HG03196 (cell line): Measurements from ENCODE around the gene TNRC6B.
"Not testable (repeated sequence)": the region's sequence is repeated elsewhere in the genome, so short reads cannot be mapped to it uniquely, and the experiment has no call there.

Experiments
- ATAC-seq: cut with Tn5 transposase; IDR thresholded peaks from one replicate; pipeline ENCODE4 v1.9.1; 2021; ENCODE audit not compliant: unreplicated experiment

The TNRC6B gene

DNA sequence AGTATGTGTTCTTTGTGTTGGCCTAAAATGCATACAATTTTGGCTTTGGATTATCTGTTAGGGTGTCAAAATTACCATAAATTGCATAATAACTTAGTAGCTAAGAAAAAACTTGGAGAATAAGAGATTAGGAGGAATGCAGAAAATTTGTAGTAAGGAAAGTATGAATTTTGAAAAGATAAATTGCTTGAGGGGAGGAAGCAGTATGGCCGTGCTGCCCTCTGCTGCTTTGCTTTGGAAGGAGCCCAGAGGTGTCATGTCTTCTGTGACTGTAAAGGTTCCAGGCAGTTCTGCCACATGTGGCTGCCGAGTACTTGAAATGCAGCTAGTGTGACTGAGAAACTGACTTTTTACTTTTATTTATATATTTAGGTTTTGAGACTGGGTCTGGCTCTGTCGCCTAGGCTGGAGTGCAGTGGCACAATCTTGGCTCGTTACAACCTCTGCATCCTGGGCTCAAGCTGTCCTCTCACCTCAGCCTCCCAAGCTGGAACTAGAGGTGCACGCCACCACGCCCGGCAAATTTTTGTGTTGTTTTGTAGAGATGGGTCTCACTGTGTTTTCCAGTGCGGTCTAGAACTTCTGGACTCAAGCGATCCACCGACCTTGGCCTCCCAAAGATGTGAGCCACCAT lies 170.4 kb downstream of the TNRC6B start:
- ATAC-seq = no peak

DNA sequence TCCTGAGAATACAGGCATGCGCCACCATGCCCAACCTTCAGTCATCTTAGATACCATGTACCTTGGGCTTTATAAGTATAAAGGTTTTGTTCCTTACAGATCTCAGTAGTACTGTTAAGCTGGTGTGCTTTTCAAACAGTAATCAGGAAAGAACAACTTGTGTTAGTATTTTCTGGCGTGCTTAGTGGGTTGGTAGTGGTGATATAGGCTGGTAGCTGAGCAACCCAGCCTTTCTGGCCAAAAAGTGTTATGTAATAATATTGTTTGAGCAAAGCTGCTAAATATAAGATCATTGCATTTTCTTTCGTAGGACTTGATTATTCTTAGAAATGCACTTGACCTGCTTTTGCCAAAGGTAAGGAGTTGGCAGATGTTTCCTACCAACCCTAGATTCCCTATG lies 175.0 kb downstream of the TNRC6B start:
- no peak for ATAC-seq

DNA sequence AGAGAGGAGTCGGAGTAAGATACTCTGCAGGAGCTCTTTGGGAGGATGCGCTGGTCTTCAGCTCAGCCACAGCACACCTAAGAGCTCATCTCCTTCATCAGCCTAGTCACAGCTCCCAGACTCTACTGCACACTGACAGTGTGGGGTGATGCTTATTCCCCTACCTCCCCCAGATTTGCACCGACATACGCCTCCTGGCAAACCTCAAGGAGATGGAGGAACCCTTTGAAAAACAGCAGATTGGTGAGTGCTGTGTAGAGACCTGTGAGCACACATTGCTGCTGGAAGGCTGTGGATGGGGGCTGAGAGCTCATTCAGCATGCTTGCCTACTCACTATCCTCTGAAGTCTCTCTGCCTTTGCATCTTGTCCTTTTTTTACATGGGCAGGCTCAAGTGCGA lies 183.4 kb downstream of the TNRC6B start:
- ATAC-seq = no peak

DNA sequence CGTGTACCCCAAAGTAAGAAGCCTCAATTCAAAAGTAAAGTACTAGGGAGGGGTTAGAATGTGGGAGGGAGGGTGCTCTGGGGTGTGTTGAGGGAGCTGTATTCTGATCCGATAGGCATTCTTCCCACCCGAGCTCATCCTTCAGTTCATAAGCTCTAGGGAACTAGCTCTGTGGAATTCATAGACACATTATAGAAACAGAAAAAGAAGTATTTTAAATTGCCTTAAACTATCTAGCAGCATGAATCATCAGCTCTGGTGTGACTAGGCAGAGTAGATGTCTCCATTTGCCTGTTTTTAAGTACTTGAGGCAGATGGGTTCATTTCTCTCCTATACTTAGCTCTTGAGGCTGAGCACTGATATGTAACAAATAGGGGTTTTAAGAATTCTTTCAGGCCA lies 185.3 kb downstream of the TNRC6B start:
- no peak for ATAC-seq

DNA sequence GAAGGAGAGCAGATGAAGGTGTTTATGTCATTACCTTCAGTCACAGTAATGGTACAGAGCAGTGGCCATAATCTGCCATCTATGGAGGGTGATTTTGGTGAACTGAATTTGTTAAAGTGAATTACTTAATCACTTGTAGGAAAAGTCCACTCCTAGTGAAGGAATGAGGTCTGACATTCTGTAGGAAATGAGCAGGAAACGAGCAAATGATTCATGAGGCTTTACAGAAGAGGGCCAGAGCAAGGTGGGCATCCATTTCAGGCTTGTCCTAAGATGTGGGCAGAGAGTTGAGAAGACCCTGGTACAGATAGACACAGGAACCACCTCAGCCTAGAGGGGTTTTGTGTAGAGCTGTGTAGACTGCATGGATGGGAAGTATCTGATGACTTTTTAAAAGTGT lies 186.7 kb downstream of the TNRC6B start:
- ATAC-seq = no peak

DNA sequence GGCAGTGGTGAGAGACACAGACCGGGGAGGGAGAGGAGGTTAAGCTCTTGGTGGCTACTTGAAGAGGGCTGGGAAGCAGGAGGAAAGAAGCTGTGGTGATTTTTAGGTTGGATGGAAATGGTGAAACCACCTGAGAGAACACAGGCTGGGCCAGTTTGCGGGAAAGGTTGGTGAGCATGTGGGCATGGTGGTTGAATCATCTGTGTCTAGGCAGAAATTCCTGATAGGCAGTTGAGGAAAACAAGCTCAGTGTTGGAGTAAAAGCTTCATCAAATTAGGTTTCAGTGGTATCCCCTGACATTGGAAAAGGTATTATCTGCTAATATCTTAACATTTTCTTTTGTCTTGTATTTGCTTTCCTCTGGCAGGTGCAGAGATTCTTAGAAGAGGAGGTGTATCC lies 188.3 kb downstream of the TNRC6B start:
- ATAC-seq = no peak

DNA sequence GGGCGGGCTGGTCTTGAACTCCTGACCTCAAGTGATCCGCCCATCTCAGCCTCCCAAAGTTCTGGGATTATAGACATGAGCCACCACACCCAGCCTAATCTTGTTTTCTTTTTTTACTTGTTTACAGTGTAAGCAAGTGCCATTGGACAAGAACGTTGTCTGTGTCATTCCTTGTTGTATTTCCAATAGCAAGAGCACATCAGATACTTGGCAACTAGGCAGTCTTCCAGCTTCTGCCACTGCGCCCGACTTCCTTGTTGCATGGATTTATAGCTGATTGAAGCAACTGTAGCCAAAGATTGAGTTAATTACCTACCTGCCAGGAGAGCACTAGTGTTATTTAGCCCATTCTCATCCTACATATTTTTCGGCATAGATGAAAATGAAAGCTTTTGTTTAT lies 189.6 kb downstream of the TNRC6B start:
- no peak for ATAC-seq

DNA sequence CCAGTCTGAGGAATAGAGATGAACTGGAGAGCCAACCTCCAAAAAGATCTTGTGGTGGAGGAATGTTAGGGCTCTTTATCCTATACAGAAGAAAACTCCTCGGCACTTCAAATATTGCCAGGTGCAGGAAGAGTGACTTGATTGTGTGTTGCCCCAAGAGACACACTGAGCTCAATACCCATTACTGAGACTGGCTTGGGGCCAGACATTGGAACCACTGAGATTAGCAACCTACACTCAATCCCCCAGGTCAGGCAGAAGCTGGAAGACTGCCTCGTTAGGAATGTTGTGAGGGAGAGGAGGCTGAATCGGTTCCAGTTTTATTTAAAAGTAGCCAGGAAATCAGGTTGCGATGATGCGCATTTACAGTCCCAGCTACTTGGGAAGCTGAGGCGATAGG lies 190.3 kb downstream of the TNRC6B start:
- ATAC-seq = no peak

DNA sequence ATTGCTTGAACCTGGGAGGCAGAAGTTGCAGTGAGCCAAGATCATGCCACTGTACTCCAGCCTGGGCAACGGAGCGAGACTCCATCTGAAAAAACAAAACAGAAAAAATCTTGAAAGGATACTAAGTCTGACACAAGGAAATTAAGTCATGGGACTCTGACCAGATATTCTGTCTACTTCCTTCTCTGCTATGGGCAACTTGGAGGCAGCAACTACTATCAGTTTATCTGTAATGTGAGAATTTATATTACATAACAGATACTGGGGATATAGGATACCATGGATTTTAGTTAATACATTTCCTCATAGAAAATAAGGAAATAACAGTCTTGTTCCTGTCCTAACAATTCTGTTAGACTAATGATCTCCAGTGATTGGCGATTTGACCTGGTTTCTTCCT lies 191.1 kb downstream of the TNRC6B start:
- ATAC-seq = no peak

DNA sequence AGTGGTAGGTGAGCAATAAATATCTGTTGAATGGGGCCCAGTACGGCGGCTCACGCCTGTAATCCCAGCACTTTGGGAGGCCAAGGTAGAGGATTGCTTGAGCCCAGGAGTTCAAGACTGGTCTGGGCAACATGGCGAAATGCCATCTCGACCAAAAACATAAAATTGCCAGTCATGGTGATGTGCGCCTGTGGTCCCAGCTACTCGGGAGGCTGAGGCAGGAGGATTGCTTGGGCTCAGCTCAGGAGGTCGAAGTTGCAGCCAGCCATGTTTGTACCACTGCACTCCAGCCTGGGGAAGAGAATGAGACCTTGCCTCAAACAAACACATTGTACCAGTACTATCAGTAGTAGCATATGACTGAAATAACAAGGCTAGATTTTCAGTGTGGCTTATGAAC lies 196.8 kb downstream of the TNRC6B start:
- ATAC-seq = no peak

DNA sequence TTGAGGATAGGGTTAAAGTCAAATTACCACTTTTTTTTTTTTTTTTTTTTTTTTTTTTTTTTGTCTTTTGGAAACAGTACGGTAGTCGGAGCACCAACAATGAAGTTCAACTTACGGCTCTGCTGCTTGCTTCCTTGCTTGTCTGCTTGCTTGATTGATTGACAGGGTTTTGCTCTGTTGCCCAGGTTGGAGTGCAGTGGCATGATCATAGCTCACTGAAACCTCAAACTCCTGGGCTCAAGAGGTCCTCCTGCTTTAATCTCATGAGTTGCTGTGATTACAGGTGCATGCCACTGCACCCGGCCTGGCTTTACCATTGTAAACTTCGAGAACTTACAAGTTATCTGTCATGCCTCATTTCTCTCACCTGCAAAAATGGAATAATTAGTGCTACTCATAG lies 198.4 kb downstream of the TNRC6B start:
- no peak for ATAC-seq

DNA sequence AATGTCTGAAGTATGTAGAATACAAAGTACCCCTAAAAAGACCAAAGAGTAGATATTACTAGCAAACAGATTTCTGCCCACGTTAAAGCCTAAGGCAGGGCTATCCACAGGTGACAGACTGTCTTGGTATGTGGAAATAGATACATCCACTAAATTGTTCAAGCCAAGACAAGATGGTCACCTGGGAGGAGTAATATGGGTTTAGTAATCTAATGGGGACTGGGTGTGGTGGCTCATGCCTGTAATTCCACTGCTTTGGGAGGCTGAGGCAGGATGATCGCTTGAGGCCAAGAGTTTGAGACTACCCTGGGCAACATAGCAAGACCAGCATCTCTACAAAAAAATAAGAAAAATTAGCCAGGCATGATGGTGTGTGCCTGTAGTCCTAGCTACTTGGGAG lies 200.2 kb downstream of the TNRC6B start:
- ATAC-seq = no peak

DNA sequence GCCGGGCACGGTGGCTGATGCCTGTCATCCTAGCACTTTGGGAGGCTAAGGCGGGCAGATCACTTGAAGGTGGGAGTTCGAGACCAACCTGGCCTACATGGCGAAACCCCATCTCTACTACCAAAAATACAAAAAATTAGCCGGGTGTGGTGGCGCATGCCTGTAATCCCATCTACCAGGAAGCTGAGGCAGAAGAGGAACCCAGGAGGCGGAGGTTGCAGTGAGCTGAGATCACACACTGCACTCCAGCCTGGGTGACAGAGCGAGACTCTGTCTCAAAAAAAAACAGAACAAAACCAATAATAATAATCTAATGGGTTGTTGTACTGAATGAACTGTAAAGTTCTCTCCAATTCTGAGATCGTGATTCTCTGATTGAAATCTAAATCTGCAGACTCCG lies 200.7 kb downstream of the TNRC6B start:
- not testable (repeated sequence) for ATAC-seq

DNA sequence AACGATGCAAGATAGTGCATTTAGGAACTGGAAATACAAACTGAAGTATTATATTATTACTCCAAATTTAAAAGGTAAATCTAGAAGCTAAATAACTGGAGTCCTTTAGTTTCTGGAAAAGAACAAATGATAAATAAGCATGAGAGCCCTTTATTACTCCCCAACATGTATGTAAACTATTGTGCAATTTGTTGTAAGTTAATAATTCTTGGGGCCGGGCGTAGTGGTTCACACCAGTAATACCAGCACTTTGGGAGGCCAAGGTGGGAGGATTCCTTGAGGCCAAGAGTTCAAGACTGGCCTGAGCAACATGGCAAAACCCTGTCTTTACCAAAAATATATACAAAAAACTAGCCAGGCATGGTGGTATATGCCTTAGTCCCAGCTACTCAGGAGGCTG lies 203.7 kb downstream of the TNRC6B start:
- no peak for ATAC-seq

DNA sequence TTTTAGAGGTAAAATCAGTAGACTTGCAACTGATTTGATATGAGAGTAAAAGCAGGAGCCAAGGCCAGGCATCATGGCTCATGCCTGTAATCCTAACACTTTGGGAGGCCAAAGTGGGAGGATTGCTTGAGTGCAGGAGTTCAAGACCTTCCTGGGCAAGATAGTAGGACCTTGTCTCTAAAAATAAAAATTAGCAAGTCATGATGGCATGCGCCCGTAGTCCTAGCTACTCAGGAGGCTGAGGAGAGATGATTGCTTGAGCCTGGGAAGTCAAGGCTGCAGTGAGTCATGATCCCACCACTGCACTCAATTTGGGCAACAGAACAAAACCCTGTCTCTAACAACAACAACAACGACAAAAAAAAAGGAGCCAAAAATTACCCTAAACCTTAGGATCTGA lies 206.2 kb downstream of the TNRC6B start:
- ATAC-seq = no peak

DNA sequence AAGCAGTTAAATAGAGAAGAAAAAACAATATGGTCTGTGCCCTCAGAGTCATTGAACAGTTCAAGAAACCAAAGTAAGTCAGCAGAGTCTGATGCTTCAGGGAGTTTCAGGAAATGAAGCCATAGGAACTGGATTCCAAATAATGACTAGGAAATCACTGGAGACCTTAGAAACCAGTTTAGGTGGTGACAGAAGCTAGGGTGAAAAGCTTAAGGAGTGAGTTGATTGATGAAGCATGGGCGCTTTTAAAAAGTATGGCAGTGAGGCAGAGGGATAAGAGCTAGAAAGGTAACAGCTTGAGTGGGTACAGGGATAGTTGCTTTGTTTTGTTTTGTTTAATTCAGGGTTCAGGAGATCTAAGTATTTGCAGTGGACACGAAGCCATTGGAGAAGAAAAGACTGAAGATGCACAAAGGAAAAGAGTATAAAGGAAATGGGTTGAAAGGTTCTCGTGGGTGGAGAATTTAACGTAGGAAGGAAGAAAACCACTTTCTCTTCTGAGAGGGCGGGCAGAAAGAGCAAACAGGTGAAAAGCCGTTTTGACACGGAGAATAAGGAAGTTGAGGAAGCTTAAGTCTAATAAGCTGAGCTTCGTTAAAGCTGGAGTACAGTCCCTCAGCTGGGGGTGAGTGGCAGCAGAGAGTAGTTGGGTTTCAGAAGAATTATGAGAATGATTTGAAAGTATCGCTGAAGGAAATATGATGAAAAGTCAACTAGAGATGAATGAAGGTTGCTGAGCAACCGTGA lies 207.5 kb downstream of the TNRC6B start:
- no peak for ATAC-seq
